ENCODE data around the gene TM4SF20.

DNA sequence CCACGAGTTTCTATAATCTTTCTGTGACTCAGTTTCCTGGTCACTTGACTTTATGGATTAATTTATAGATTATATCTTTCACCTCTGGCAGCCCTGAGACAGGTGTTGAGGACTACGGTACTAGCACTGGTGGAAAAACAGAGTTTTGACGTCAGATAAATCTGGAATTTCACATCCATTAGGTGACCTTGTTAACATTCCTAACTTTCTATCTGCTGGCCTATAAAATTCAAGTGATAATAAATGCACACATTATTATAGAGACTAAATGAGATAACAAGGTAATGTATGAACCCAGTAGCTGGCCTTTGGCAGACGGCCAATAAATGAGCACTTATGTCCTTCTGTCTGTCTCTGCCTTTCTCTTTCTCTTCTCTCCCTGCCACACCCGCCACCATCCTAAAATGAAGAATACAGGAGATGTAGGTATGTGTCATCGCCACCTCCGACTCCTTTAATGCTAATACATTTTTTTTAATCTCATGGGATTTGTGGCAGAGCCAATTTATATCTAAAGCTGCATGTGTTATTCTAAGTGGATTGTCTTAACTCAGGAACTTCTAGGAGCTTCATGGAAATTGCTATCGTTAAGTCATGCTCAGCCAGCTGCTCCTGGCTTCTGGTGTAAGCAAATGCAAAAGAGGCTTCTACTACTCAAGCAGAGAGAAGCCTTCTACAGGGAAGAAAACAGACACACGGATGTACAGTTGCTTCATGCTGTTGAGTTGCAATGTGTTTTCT is 2.3 kb downstream of the TM4SF20 start:
- TF ChIP-seq, protein P1, sequence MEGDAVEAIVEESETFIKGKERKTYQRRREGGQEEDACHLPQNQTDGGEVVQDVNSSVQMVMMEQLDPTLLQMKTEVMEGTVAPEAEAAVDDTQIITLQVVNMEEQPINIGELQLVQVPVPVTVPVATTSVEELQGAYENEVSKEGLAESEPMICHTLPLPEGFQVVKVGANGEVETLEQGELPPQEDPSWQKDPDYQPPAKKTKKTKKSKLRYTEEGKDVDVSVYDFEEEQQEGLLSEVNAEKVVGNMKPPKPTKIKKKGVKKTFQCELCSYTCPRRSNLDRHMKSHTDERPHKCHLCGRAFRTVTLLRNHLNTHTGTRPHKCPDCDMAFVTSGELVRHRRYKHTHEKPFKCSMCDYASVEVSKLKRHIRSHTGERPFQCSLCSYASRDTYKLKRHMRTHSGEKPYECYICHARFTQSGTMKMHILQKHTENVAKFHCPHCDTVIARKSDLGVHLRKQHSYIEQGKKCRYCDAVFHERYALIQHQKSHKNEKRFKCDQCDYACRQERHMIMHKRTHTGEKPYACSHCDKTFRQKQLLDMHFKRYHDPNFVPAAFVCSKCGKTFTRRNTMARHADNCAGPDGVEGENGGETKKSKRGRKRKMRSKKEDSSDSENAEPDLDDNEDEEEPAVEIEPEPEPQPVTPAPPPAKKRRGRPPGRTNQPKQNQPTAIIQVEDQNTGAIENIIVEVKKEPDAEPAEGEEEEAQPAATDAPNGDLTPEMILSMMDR (IDR thresholded peaks at IDR 0.05; ENCODE audit: low read depth, low read length, poor library complexity, severe bottlenecking), result no peak
- no peak for TF ChIP-seq EZH2phosphoT487 (IDR thresholded peaks at IDR 0.05; ENCODE audit: borderline replicate concordance, low read length)
